GM21576 (cell line): ENCODE data around the gene TAS1R1.

Experiments used
- ATAC-seq: cut with Tn5 transposase; IDR thresholded peaks from one replicate; pipeline ENCODE4 v1.9.1; 2021; ENCODE audit warnings: mild to moderate bottlenecking, moderate library complexity; ENCODE audit not compliant: unreplicated experiment

Gene TAS1R1

DNA sequence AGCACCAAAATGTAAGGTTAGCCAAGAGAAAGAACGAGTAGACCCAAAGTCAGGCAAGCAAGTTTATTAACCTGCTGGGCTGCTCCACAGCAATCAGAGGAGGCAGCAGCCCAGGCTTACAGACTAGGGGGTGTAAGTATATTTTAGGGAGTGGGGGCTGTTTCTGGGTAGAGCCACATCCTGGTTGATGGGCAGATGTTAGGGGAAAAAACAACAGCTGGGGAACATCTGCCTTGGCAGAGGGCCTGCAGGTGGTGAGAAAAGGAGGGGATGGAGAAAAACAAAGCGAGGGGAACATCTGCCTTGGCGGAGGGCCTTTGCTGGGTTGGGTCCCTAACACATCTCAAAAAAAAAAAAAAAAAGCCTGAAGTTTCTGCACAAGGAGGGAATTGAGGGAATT lies 15.0 kb downstream of the TAS1R1 start:
- no peak for ATAC-seq

DNA sequence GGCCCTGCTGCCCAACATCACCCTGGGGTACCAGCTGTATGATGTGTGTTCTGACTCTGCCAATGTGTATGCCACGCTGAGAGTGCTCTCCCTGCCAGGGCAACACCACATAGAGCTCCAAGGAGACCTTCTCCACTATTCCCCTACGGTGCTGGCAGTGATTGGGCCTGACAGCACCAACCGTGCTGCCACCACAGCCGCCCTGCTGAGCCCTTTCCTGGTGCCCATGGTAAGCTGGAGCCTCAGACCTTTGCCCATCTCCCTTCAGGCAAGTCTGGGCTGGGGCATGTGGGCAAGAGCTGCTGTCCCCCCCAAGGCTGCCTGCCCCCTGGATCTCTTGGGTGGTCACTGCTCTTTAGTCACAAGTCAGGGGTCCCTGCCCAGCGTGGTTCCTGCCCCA lies 15.9 kb downstream of the TAS1R1 start:
- no peak for ATAC-seq

DNA sequence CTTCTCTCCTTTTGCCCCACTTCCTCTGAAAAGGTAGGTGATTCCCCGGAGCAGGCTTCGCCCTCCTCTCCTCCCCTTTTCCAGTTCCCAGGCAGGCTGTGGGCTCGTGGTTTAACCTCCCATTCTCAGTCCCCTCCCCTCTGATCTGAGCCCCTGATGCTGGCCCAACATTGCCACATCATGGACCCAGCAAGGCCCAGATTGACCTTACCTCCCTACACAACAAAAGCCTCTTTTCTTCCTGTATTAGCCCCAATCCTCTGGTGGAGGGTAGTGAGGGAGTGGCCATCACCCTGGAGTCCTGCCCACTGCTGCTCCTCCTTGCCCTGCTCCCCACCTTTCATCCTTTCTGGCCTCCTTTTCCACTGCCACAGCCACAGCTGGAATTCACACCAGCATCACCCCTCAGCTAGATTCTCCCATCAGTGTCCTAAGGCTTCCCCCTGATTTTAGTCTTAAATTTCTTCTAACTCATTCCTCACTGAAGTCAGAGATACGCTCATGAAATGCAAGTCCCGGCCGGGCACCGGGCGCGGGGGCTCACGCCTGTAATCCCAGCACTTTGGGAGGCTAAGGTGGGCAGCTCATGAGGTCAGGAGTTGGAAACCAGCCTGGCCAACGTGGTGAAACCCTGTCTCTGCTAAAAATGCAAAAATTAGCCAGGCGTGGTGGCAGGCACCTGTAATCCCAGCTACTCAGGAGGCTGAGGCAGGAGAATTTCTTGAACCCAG lies 17.7 kb downstream of the TAS1R1 start:
- no peak for ATAC-seq

DNA sequence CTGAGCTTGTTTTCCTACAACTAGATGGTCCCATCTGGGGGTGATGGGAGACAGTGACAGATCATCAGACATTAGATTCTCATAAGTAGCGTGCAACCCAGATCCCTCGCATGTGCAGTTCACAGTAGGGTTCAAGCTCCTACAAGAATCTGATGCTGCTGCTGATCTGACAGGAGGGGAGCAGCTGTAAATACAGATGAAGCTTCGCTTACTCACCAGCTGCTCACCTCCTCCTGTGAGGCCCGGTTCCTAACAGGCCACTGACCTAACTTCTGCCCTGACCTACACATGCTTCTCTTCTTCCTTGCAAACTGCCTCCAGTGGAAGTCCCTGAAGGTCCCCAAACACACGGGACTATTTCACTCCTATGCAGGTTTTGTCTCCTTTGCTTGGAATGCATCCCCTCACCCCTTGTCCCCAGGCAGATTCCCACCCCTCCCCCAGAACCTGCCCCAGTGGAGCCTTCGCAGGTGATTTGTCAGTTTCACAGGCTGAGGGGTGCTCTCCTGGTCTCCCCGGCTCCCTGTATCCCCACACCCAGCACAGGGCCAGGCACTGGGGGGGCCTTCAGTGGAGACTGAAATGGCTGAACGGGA lies 19.0 kb downstream of the TAS1R1 start:
- no peak for ATAC-seq

DNA sequence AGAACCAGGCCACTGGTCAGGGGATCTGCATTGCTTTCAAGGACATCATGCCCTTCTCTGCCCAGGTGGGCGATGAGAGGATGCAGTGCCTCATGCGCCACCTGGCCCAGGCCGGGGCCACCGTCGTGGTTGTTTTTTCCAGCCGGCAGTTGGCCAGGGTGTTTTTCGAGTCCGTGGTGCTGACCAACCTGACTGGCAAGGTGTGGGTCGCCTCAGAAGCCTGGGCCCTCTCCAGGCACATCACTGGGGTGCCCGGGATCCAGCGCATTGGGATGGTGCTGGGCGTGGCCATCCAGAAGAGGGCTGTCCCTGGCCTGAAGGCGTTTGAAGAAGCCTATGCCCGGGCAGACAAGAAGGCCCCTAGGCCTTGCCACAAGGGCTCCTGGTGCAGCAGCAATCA lies 19.7 kb downstream of the TAS1R1 start:
- ATAC-seq, result no peak

DNA sequence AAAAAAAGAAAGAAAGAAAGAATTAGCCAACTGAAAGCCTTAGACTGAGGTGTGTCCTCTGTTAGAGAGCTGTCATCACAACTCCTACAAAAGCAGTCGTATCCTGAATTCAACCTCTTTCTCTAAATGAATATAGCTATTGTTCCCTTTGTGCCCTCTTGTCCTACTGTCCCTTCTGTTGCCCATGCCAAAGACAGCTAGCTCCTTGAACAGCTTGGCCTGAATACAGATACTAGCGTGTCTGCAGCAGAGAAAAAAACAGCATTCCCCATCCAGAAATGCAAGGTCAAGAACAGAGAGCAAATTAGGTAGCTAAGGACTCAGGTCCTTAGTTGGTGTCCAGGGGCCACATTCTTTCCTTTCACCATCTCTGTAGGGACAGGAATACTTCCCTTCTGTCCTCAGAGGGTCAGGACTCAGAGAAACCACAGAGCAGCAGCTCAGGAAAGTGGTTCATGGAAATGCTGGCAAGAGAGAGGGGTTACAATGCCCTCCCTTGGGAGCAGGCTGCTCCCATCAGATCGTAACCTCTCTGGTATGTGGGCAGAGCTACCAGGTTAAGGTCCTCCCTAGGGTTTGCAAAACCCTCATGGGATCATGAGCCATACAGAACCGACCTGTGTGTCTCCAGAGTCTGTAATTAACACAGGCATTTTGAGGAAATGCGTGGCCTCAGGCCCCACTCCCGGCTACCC lies 22.9 kb downstream of the TAS1R1 start:
- no peak for ATAC-seq

DNA sequence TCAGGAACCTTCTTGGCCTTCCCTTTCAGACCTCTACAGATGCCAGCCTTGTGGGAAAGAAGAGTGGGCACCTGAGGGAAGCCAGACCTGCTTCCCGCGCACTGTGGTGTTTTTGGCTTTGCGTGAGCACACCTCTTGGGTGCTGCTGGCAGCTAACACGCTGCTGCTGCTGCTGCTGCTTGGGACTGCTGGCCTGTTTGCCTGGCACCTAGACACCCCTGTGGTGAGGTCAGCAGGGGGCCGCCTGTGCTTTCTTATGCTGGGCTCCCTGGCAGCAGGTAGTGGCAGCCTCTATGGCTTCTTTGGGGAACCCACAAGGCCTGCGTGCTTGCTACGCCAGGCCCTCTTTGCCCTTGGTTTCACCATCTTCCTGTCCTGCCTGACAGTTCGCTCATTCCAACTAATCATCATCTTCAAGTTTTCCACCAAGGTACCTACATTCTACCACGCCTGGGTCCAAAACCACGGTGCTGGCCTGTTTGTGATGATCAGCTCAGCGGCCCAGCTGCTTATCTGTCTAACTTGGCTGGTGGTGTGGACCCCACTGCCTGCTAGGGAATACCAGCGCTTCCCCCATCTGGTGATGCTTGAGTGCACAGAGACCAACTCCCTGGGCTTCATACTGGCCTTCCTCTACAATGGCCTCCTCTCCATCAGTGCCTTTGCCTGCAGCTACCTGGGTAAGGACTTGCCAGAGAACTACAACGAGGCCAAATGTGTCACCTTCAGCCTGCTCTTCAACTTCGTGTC lies 23.7 kb downstream of the TAS1R1 start:
- no peak for ATAC-seq

DNA sequence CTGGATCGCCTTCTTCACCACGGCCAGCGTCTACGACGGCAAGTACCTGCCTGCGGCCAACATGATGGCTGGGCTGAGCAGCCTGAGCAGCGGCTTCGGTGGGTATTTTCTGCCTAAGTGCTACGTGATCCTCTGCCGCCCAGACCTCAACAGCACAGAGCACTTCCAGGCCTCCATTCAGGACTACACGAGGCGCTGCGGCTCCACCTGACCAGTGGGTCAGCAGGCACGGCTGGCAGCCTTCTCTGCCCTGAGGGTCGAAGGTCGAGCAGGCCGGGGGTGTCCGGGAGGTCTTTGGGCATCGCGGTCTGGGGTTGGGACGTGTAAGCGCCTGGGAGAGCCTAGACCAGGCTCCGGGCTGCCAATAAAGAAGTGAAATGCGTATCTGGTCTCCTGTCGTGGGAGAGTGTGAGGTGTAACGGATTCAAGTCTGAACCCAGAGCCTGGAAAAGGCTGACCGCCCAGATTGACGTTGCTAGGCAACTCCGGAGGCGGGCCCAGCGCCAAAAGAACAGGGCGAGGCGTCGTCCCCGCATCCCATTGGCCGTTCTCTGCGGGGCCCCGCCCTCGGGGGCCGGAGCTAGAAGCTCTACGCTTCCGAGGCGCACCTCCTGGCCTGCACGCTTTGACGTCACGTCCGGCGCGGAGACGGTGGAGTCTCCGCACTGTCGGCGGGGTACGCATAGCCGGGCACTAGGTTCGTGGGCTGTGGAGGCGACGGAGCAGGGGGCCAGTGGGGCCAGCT lies 24.4 kb downstream of the TAS1R1 start, which contains the start of gene ZBTB48:
ZBTB48 (plus strand) TSS at position 621 of the 745 bp plus-strand sequence. CDS start 616 bp downstream, outside the sequence.
- peak; percentile 92 for ATAC-seq

DNA sequence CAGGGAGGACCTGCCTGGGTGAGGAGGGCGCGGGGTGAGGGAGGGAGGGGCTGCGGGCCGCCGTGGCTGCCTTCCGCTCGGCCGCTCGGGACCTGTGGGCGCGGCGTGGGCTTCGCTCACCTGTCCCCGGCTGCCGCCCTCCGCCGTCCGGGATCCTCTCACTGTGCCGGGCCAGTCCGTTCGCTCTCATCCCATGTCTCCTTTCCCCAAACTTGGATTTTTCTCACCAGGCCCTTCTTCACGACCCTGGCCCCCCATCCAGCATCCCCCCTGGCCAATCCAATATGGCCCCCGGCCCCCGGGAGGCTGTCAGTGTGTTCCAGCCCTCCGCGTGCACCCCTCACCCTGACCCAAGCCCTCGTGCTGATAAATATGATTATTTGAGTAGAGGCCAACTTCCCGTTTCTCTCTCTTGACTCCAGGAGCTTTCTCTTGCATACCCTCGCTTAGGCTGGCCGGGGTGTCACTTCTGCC lies 25.0 kb downstream of the TAS1R1 start:
- ATAC-seq, result no peak

DNA sequence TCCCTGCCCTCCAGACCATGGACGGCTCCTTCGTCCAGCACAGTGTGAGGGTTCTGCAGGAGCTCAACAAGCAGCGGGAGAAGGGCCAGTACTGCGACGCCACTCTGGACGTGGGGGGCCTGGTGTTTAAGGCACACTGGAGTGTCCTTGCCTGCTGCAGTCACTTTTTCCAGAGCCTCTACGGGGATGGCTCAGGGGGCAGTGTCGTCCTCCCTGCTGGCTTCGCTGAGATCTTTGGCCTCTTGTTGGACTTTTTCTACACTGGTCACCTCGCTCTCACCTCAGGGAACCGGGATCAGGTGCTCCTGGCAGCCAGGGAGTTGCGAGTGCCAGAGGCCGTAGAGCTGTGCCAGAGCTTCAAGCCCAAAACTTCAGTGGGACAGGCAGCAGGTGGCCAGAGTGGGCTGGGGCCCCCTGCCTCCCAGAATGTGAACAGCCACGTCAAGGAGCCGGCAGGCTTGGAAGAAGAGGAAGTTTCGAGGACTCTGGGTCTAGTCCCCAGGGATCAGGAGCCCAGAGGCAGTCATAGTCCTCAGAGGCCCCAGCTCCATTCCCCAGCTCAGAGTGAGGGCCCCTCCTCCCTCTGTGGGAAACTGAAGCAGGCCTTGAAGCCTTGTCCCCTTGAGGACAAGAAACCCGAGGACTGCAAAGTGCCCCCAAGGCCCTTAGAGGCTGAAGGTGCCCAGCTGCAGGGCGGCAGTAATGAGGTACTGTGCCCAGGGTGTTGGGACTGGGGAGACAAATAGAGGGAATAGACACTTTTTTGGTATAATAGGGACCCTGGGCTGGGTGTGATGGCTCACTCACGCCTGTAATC lies 25.7 kb downstream of the TAS1R1 start:
- ATAC-seq, result no peak

DNA sequence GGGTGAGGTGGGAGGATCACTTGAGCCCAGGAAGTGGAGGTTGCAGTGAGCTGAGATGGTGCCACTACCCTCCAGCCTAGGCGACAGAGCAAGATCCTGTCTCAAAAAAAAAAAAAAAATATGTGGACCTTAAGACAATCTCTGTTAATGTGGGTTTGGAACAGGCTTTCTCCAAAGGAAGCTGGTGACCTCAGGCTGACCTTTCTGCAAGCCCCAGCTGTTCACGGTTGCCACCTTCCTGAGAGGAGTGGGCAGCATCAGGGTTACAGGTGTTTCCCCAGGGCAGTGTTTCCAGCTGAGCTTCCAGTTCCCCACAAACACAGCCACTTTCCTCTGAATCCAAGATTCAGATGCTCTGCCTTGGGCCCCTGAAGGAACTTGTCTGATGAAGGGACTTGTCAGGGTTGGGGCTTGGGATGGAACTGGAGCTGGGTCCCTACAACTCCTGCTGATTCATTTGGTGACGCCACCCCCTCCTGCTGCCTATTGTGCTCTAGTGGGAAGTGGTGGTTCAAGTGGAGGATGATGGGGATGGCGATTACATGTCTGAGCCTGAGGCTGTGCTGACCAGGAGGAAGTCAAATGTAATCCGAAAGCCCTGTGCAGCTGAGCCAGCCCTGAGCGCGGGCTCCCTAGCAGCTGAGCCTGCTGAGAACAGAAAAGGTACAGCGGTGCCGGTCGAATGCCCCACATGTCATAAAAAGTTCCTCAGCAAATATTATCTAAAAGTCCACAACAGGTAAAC lies 26.6 kb downstream of the TAS1R1 start:
- ATAC-seq, result no peak

DNA sequence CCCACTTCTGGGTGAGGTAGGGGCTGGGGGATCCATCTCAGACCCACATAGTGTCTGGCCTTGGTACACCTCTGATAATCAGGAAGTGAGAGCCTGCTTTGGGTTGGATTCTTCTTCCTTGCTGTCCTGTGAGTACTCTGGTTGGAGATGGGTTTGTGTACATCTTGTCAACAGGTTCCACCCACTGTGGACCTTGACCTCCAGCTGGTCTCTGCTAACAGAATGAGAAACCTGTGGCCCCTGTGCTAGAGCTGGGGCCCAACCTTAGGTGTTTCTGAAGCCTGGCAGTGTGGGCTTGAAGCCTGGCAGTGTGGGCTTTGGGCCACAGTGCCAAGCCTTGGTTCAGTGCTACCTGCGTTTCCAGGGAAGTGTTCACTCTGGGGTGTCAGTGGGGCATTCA lies 27.3 kb downstream of the TAS1R1 start:
- ATAC-seq, result no peak

DNA sequence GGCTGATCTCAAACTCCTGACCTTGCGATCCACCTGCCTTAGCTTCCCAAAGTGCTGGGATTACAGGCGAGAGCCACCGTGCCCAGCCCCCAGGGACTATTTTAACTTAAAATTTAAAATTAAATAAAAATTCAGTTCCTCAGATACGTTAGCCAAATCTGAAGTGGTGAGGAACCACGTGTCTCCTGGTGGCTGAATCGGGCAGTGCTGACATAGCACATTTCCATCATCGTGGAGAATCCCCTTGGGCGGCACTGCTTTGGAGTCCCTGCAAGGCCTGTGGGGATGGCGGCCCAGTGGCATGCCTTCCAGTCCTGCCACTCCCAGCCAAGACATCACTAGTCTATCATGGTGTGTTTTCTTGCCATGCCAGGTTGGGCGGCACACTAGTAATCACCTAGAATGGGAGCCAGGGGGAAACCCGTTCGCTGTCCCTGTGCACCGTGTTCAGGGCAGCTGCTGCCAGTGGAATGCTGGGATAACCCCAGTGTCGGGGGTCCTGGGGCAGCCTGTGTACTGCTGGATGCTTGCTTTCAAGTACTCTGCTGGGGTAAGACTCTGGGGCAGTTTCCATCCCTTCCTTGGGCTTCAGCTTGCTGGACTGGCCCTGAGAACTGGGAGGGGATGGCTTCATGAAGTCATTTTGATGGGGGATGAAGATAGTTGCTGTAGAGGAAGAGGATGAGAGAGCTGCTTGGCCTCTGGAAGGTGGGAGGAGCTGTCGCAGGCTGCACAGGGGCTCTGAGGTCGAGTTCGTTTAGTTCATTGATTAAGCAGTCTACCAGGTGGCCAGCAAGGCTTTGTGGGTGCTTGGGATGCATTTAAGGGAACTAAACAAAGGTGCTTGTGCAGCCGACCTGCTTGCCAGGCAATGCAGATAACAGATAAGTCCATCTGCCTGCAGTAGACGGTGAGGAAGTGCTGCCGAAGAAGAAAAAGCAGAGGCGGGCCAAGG lies 29.3 kb downstream of the TAS1R1 start:
- ATAC-seq, result no peak

DNA sequence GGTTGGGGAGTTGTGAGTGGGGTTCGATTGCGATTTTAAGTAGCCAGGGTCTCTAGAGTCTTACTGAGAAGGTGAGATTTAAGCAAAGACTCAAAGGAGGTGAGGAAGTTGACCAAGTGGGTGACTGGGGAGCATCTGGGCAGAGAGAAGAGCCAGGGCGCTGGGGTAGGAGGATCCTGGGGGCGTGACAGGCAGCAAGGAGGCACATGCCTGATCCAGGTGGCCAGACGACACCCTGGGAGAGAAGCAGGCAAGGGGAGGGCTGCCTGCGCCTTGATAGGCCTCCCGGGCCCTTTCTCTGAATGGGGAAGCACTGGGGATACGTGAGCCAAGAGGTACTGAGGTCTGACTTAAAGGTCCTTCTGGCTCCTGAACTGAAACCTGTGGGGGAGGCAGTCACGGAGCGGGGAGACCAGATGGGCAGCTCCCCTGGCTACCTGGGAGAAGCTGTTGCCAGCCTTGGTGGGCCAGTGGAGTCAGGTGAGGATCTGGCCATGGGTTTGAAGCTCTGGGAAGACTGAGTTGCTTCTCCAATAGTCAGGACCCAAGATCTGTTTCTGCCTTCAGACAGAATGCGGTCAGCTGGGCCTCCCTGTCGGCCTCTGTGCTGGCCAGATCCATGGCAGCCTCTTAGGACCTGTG lies 30.1 kb downstream of the TAS1R1 start:
- no peak for ATAC-seq

DNA sequence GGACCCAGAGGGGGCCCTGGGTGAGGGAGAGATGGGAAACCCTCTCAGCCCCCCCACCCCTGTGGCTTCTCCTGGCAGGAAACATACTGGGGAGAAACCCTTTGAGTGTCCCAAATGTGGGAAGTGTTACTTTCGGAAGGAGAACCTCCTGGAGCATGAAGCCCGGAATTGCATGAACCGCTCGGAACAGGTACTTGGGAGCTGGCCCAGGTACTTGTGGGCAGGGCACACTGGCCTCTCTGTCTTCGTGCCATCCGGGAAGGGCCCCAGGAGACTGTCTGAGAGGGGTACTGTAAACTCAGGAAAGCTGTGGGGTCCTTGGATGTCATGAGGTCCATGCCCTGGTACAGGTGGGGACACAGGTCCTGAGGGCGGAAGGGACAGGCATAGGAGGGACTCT lies 30.7 kb downstream of the TAS1R1 start:
- ATAC-seq, result no peak

DNA sequence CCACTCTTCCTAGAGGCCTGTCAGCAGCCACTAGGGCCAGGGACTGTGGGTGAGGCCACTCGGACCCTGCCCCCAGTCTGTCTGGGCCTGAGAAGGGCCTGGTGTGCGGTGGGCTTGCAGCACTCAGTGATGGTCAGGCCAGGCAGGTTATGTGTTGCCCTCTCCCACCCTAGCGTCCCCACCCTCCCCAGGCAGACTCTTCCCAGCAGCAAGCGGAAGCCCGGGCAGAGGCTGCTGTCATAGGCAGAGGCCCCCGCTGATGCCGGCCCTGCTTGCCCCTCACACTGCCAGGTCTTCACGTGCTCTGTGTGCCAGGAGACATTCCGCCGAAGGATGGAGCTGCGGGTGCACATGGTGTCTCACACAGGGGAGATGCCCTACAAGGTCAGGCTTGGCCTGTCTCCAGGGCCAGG lies 31.3 kb downstream of the TAS1R1 start:
- no peak for ATAC-seq

DNA sequence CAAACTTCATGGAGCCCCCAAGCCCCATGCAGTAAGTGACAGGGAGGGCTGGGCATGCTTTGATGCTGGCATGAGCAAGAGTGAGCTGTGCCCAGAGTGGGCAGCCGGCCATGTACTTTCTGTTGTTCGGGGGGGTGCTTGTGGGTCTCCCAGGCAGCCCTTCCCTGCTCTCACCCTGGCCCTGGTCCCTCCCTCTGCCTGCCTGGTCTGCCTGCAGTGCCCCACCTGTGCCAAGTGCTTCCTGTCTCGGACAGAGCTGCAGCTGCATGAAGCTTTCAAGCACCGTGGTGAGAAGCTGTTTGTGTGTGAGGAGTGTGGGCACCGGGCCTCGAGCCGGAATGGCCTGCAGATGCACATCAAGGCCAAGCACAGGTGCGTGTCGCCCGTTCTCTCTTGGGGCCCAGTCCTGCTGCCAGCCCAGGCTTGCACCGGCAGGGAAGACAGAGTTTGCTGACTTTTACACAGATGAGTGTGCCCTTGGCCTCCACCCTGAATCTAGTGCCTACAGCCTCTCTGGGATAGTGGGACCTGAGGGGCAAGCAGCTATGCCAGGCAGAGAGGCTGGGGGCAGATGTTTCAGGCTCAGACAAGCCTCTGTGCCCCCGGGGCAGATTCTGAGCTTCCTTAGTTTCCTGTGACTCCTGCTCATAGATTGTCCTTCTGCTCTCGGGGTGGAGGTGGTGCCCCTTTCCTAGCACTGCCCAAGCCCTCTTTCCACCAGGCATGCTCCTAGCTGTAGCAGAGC lies 32.3 kb downstream of the TAS1R1 start:
- ATAC-seq, result no peak
